CD8-positive, alpha-beta memory T cell (primary cell): ENCODE results near the gene PACS1. TPM values are rescaled to one million over a fixed set of nuclear protein-coding genes. Genes with fewer than 3 reads are reported as not detected.

Source experiments
- CTCF ChIA-PET: fragments of 350-600 bp; sonication (Branson Sonifier 250); formaldehyde crosslinking; loops from one replicate; lab custom pipeline; 2021; ENCODE audit warnings: antibody characterized with exemption; lab: Charles Lee
- POLR2A ChIA-PET: fragments of 350-600 bp; sonication (Branson Sonifier 250); formaldehyde crosslinking; loops from one replicate; lab custom pipeline; 2021; ENCODE audit warnings: antibody characterized with exemption; lab: Charles Lee
- DNase-seq, 5 donors: peaks; one replicate each; pipeline versions ENCODE4 v3.0.0 to v3.0.0-alpha.2; 2020 to 2022; ENCODE audit warnings: mixed read lengths in 1 of 5
- H3K27ac ChIP-seq: one replicate; pipeline ENCODE4 v1.7.0; 2013; ENCODE audit warnings: low read depth, mild to moderate bottlenecking, low read length, moderate library complexity
- H3K27me3 ChIP-seq: 2 replicates; pipeline ENCODE4 v1.7.0; 2013; ENCODE audit warnings: low read length, mild to moderate bottlenecking; ENCODE audit not compliant: insufficient read depth, poor library complexity, severe bottlenecking
- H3K36me3 ChIP-seq: 2 replicates; pipeline ENCODE4 v1.7.0; 2013; ENCODE audit warnings: mild to moderate bottlenecking, low read length, moderate library complexity; ENCODE audit not compliant: insufficient read depth
- H3K4me1 ChIP-seq: 2 replicates; pipeline ENCODE4 v1.7.0; 2013; ENCODE audit warnings: mild to moderate bottlenecking, low read length, moderate library complexity; ENCODE audit not compliant: insufficient read depth
- H3K4me3 ChIP-seq: 2 replicates; pipeline ENCODE4 v1.7.0; 2013; ENCODE audit warnings: mild to moderate bottlenecking, low read length
- H3K9me3 ChIP-seq: 2 replicates; pipeline ENCODE4 v1.7.0; 2013; ENCODE audit warnings: mild to moderate bottlenecking, low read length
- H3K27ac Mint-ChIP-seq, 8 donors: one replicate each; pipeline ENCODE4 v1.8.0; 2020 to 2021; ENCODE audit warnings: mixed read lengths in 8 of 8, mild to moderate bottlenecking in 6 of 8, inconsistent platforms in 3 of 8, moderate library complexity in 3 of 8
- H3K27me3 Mint-ChIP-seq, 2 donors: one replicate each; pipeline ENCODE4 v1.8.0; 2020 to 2021; ENCODE audit warnings: mixed read lengths in 2 of 2, mild to moderate bottlenecking in 1 of 2, moderate library complexity in 1 of 2
- H3K36me3 Mint-ChIP-seq, 3 donors: one replicate each; pipeline ENCODE4 v1.8.0; 2020 to 2021; ENCODE audit warnings: mixed read lengths in 3 of 3, inconsistent platforms in 1 of 3, mild to moderate bottlenecking in 1 of 3
- H3K4me1 Mint-ChIP-seq, 3 donors: one replicate each; pipeline ENCODE4 v1.8.0; 2020 to 2021; ENCODE audit warnings: mixed read lengths in 3 of 3, inconsistent platforms in 1 of 3, mild to moderate bottlenecking in 1 of 3
- H3K4me3 Mint-ChIP-seq, 7 donors: one replicate each; pipeline ENCODE4 v1.8.0; 2020 to 2021; ENCODE audit warnings: mixed read lengths in 7 of 7, mild to moderate bottlenecking in 6 of 7, moderate library complexity in 4 of 7, inconsistent platforms in 2 of 7
- H3K9me3 Mint-ChIP-seq, 5 donors: one replicate each; pipeline ENCODE4 v1.8.0; 2020 to 2022; ENCODE audit warnings: mixed read lengths in 5 of 5, mild to moderate bottlenecking in 3 of 5, moderate library complexity in 2 of 5, inconsistent platforms in 1 of 5
- polyA plus RNA-seq: library from polyadenylated mRNA; unstranded; fragments of 300-500 nt; fragmentation: Illumina TruSeq; gene quantifications from one replicate; pipeline ENCODE4 v1.2.3, GENCODE V29; 2021
- total RNA-seq, 2 experiments: library from RNA; stranded (reverse); gene quantifications; one replicate each; pipeline ENCODE4 v1.2.3, GENCODE V29; 2021

The PACS1 gene
- total and polyA plus RNA-seq, 3 experiments from 2014 or later, result 73.3 to 86.1 (median 77.4) TPM

DNA sequence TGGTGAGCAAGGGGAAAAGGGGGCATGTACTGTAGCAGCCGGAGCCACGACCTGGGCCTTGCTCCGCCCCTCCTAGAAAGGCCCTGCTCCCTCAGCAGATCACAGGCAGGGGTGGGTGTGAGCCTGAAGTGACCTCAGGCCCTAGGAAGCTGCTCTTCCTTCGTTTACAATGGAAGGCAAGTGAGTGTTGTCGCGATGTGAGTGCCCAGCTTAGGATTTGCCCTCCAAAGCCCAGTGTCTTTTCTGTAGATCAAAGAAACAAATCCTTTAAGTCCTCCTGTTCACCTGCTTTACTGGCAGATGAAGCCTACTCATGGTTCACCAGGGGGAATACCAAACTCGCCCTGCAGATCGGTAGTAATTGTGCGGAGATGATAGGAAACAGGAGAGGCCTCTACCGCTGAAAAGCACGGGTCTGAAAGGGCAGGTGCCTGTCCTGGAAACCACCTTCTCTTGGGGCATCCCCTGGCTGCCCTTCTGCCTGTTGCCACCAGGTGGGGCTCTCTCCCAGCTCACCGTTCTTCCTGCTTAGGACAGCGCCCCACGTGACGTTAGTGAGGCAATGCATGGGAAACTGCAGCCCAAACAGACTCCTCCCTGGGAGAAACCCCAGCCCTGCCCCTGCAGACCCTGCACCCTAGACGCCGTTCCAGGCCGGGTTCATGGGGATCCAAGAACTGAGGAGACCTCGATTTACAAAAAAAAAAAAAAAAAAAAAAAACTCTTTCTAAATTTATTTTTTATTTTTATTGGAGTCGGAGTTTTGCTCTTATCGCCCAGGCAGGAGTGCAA is 152.5 kb downstream of the PACS1 start:
- no peaks in the 10 kb centered on the region for H3K9me3 Mint-ChIP-seq
- peaks cover 0 to 2% of the 10 kb centered on the region in 2 donors for H3K27me3 Mint-ChIP-seq
- peak; percentile 87 to 95 (median 91) for DNase-seq
- H3K36me3 Mint-ChIP-seq, result peaks cover 6 to 78% (median 16%) of the 10 kb centered on the region in 3 donors
- no peak overlapping the region for H3K4me3 Mint-ChIP-seq
- H3K4me3 ChIP-seq, result no peak overlapping the region
- peak overlapping the region; percentile 28 for H3K27ac ChIP-seq
- H3K4me1 ChIP-seq, result peaks cover 12% of the 10 kb centered on the region
- CTCF ChIA-PET, result interaction anchor here (0.7 to 7.6 kb wide), 11 partner anchors 10 to 251 kb away, joined by 3 to 74 read pairs (median 5); partner anchors contain the start of genes RAB1B and YIF1A
- peaks cover 6 to 16% (median 12%) of the 10 kb centered on the region in 3 donors for H3K4me1 Mint-ChIP-seq
- POLR2A ChIA-PET, result interaction anchor here (0.6 to 1.3 kb wide), 3 partner anchors 46 to 60 kb away, joined by 3 to 4 read pairs (median 3); partner anchors contain the start of gene RAB1B
- H3K9me3 ChIP-seq, result no peaks in the 10 kb centered on the region
- peaks cover 30% of the 10 kb centered on the region for H3K36me3 ChIP-seq
- peak overlapping the region; percentile 82 to 99 (median 94) for H3K27ac Mint-ChIP-seq
- H3K27me3 ChIP-seq, result no peaks in the 10 kb centered on the region

DNA sequence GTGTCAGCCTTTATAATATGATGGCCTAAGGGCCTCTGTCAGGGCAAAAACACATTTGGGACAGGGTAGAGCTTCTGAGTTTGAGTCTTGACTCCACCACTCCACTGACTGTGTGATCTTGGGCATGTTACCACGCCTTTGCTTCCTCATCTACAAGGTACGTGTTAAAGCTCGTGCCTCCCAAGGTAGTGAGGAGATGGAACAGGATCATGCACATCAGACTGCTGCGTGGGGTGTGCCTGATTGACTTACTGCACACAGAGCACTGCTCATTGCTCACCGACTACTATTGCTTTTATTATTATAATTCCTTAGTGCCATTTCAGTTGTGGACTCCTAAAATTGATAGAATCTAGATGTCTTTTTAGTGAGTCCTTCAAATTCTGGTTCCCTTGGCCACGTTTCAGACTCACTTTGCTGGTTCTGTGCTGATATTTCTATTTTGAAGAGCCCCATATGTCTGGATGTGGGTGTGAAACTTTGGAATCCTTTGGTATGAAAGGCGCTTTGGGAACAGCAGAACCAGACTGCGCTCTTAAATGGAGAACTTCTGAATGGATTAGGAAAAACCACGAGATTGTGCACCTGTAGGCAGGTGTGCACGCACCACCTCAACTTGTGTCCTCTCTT is 154.3 kb downstream of the PACS1 start:
- Histone ChIP-seq H3K27ac (no peak overlapping the region), H3K4me1 (peaks cover 12% of the 10 kb centered on the region), H3K36me3 (peaks cover 29% of the 10 kb centered on the region), H3K27me3 (no peaks in the 10 kb centered on the region), H3K4me3 (no peak overlapping the region), H3K9me3 (no peaks in the 10 kb centered on the region)
- ChIA-PET POLR2A (no interaction called here), CTCF (interaction anchor here (1.3 to 7.6 kb wide), 2 partner anchors 60 to 87 kb away, joined by 4 to 74 read pairs; no protein-coding TSS in a partner anchor)
- Mint-ChIP-seq H3K9me3 (no peaks in the 10 kb centered on the region), H3K27ac (no peak overlapping the region), H3K36me3 (peaks cover 0 to 77% (median 12%) of the 10 kb centered on the region in 3 donors), H3K4me1 (peaks cover 6 to 16% (median 12%) of the 10 kb centered on the region in 3 donors), H3K4me3 (no peak overlapping the region), H3K27me3 (peaks cover 0 to 2% of the 10 kb centered on the region in 2 donors)
- DNase-seq, result no peak

- POLR2A ChIA-PET, result interaction anchor here (1.0 kb wide), 1 partner anchor 64 kb away, joined by 3 read pairs; the partner anchor contains the start of gene YIF1A
- no peak for DNase-seq
- H3K36me3 ChIP-seq, result peaks cover 21% of the 10 kb centered on the region
These were observed 155.0 kb downstream of the PACS1 start for GRCh38 chr11:66225066-66225465.

DNA sequence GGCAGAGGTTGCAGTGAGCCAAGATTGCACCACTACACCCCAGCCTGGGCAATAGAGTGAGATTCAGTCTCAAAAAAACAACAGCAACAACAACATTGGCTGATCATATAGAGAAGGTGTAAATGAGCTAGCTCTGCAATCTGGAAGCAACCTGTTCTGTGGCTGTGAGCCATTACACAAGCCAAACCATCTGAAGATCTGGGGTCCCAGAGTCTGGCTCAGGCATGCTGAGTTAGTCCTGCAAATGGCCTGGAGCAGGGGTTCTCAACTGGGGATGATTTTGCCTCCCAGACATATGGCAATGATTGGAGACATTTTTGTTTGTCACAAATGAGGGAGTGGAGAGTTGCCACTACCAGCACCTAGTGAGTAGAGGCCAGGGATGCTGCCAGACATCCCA is 156.0 kb downstream of the PACS1 start:
- Histone ChIP-seq H3K4me3 (no peak overlapping the region), H3K36me3 (peaks cover 15% of the 10 kb centered on the region), H3K27me3 (no peaks in the 10 kb centered on the region), H3K27ac (no peak overlapping the region), H3K4me1 (peaks cover 12% of the 10 kb centered on the region), H3K9me3 (no peaks in the 10 kb centered on the region)
- H3K4me3 Mint-ChIP-seq, result no peak overlapping the region
- H3K4me1 Mint-ChIP-seq, result peaks cover 6 to 16% (median 12%) of the 10 kb centered on the region in 3 donors
- peaks cover 0 to 75% (median 9%) of the 10 kb centered on the region in 3 donors for H3K36me3 Mint-ChIP-seq
- ChIA-PET POLR2A (interaction anchor here (1.0 kb wide), 1 partner anchor 63 kb away, joined by 3 read pairs; the partner anchor contains the start of gene YIF1A), CTCF (interaction anchor here (1.3 to 7.6 kb wide), 3 partner anchors 32 to 160 kb away, joined by 3 to 74 read pairs (median 5); no protein-coding TSS in a partner anchor)
- H3K9me3 Mint-ChIP-seq, result no peaks in the 10 kb centered on the region
- no peak for DNase-seq
- H3K27ac Mint-ChIP-seq, result peak overlapping the region in 1 of 8 donors; percentile 64
- no peaks in the 10 kb centered on the region for H3K27me3 Mint-ChIP-seq

More at GRCh38 chr11:66225066-66225465, 155.0 kb downstream of the PACS1 start:
- H3K27ac ChIP-seq, result no peak overlapping the region
- peaks cover 12% of the 10 kb centered on the region for H3K4me1 ChIP-seq
- Mint-ChIP-seq H3K9me3 (no peaks in the 10 kb centered on the region), H3K27ac (peak overlapping the region in 1 of 8 donors; percentile 66), H3K27me3 (peaks cover 0 to 2% of the 10 kb centered on the region in 2 donors), H3K4me3 (no peak overlapping the region), H3K36me3 (peaks cover 0 to 75% (median 9%) of the 10 kb centered on the region in 3 donors), H3K4me1 (peaks cover 6 to 16% (median 12%) of the 10 kb centered on the region in 3 donors)
- H3K9me3 ChIP-seq, result no peaks in the 10 kb centered on the region
- CTCF ChIA-PET, result interaction anchor here (1.3 to 7.6 kb wide), 3 partner anchors 33 to 161 kb away, joined by 3 to 74 read pairs (median 5); no protein-coding TSS in a partner anchor
- no peak overlapping the region for H3K4me3 ChIP-seq
- H3K27me3 ChIP-seq, result no peaks in the 10 kb centered on the region

DNA sequence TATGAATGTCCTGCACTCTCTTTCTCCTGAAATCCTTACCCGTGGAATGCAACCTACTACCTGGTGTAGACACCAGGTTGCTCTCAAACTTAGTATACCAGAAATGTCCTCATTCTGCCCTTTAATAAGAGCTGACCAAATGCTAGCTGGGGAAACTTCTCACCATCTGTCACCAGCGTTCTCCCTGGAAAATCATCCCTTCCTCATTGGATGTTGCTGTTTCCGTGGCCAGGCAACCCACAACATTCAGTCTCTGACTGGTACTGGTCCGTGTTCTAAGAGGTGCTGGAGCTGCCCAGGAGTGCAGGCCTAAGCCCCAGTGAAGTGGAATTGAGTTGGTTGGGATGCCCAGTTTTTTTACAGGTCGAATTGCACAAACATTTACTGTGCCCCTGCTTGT is 157.6 kb downstream of the PACS1 start:
- Mint-ChIP-seq H3K27me3 (no peaks in the 10 kb centered on the region), H3K9me3 (no peaks in the 10 kb centered on the region), H3K27ac (no peak overlapping the region), H3K4me1 (peaks cover 1 to 5% (median 2%) of the 10 kb centered on the region in 3 donors), H3K36me3 (peaks cover 0 to 77% (median 15%) of the 10 kb centered on the region in 3 donors), H3K4me3 (no peak overlapping the region)
- Histone ChIP-seq H3K4me1 (peaks cover 3% of the 10 kb centered on the region), H3K36me3 (peaks cover 31% of the 10 kb centered on the region), H3K27ac (no peak overlapping the region), H3K27me3 (no peaks in the 10 kb centered on the region), H3K9me3 (no peaks in the 10 kb centered on the region), H3K4me3 (no peak overlapping the region)
- ChIA-PET CTCF (interaction anchor here (1.0 kb wide), 3 partner anchors 31 to 55 kb away, joined by 3 read pairs; partner anchors contain the start of gene RAB1B), POLR2A (no interaction called here)
- DNase-seq, result no peak

GRCh38 chr11:66228521-66228920 is 158.4 kb downstream of the PACS1 start:
- Mint-ChIP-seq H3K4me3 (no peak overlapping the region), H3K27me3 (no peaks in the 10 kb centered on the region), H3K4me1 (no peaks in the 10 kb centered on the region), H3K9me3 (no peaks in the 10 kb centered on the region), H3K27ac (peak overlapping the region in 1 of 8 donors; percentile 1), H3K36me3 (peaks cover 0 to 81% (median 16%) of the 10 kb centered on the region in 3 donors)
- Histone ChIP-seq H3K4me1 (peaks cover 1% of the 10 kb centered on the region), H3K36me3 (peaks cover 39% of the 10 kb centered on the region), H3K4me3 (no peak overlapping the region), H3K9me3 (no peaks in the 10 kb centered on the region), H3K27ac (no peak overlapping the region), H3K27me3 (no peaks in the 10 kb centered on the region)
- POLR2A ChIA-PET, result no interaction called here
- CTCF ChIA-PET, result no interaction called here
- DNase-seq, result no peak

- POLR2A ChIA-PET, result no interaction called here
- no peak overlapping the region for H3K27ac Mint-ChIP-seq
- no peaks in the 10 kb centered on the region for H3K9me3 Mint-ChIP-seq
These were observed 160.1 kb downstream of the PACS1 start for GRCh38 chr11:66230156-66230555.

More at GRCh38 chr11:66230156-66230555, 160.1 kb downstream of the PACS1 start:
- Mint-ChIP-seq H3K36me3 (peaks cover 0 to 82% (median 19%) of the 10 kb centered on the region in 3 donors), H3K4me1 (no peaks in the 10 kb centered on the region), H3K27me3 (no peaks in the 10 kb centered on the region), H3K4me3 (no peak overlapping the region)
- Histone ChIP-seq H3K27me3 (no peaks in the 10 kb centered on the region), H3K9me3 (no peaks in the 10 kb centered on the region), H3K4me1 (no peaks in the 10 kb centered on the region), H3K4me3 (no peak overlapping the region), H3K36me3 (peaks cover 49% of the 10 kb centered on the region), H3K27ac (no peak overlapping the region)
- CTCF ChIA-PET, result no interaction called here
- no peak for DNase-seq
